AG04450 (cell line): ENCODE results near the gene STOML2. TPM values are rescaled to one million over a fixed set of nuclear protein-coding genes. Genes with fewer than 3 reads are reported as not detected.
A peak's percentile ranks its signal among the peaks of the same experiment; 100 is the strongest.

Experiments
- CTCF ChIA-PET: fragments of 300-600, 350-600 bp; formaldehyde crosslinking; extraction: SDS; loops from one replicate; lab custom pipeline; 2022; ENCODE audit warnings: antibody characterized with exemption, inconsistent platforms; lab: Charles Lee
- POLR2A ChIA-PET: fragments of 350-600 bp; formaldehyde crosslinking; extraction: SDS; loops from one replicate; lab custom pipeline; 2021; ENCODE audit warnings: antibody characterized with exemption, inconsistent platforms; lab: Yijun Ruan, JAX
- DNase-seq: peaks from one replicate; pipeline ENCODE4 v3.0.0-alpha.2; 2011; ENCODE audit warnings: low read depth, low spot score
- H3K27ac ChIP-seq: one replicate; pipeline ENCODE4 v1.5.1; 2012; ENCODE audit warnings: low read depth, low read length, control low read depth
- H3K27me3 ChIP-seq: one replicate; pipeline ENCODE4 v1.6.0; 2012; ENCODE audit warnings: low read length; ENCODE audit not compliant: control insufficient read depth, insufficient read depth
- H3K4me3 ChIP-seq: 2 replicates; pipeline ENCODE4 v1.5.1; 2011; ENCODE audit warnings: mild to moderate bottlenecking, low read depth, low read length, control low read depth
- H3K9me3 ChIP-seq: 2 replicates; pipeline ENCODE4 v1.5.1; 2012; ENCODE audit warnings: low read length; ENCODE audit not compliant: control insufficient read depth, insufficient read depth
- polyA plus RNA-seq: library from polyadenylated mRNA; depleted of rRNA; stranded (reverse); fragments of >200 nt; gene quantifications from 2 replicates; pipeline ENCODE4 v1.2.3, GENCODE V29; 2011
- TF ChIP-seq, protein P1 (sequence below): IDR thresholded peaks from 2 replicates; pipeline ENCODE4 v1.5.1; 2011; ENCODE audit warnings: low read depth, low read length, control low read depth, inconsistent platforms

The STOML2 gene
- polyA plus RNA-seq, 1 experiment = 125 TPM

DNA sequence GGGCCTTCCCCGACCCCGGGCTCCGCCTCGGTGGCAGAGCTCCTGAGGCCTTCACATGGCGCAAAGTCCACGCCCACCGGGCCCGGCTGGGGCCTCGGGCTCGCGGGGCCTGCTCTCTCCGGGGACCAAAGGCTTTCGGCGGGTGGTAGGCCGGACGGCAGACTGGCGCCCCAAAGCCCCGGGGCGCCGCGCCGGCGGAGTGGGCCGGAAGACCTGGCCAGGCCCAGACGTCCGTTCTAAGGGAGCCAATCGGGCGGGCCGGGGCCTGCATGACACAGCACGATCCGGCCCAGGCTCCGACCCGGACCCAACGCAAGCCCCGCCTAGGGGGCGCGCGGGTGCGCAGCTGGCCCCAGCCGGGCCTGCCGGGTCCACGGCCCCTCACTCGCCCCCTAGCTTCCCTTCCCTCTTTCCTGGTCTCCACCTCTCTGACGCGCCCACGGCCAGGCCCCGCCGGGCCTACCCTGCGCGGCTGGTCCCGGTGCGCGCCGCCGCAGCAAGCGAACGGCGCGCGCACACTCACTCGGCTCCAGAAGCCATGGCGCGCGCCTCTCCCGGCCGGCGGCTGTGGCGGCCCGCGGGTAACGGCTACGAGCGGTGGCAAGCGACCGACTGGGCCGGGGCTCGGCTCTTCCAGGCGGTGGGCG lies 31.0 kb downstream of the STOML2 start:
- Histone ChIP-seq H3K4me3 (peak overlapping the region; percentile 90), H3K27me3 (no peaks in the 10 kb centered on the region), H3K27ac (peak overlapping the region; percentile 100), H3K9me3 (no peaks in the 10 kb centered on the region)
- ChIA-PET POLR2A (interaction anchor here (0.6 to 2.6 kb wide), 24 partner anchors 9 to 1130 kb away, joined by 3 to 18 read pairs (median 5); partner anchors contain the start of genes ATOSB, DNAJB5, PIGO and STOML2), CTCF (interaction anchor here (0.6 to 2.6 kb wide), 15 partner anchors 8 to 438 kb away, joined by 3 to 27 read pairs (median 3); partner anchors contain the start of genes ATOSB, DNAJB5 and PIGO)
- peak; percentile 58 for DNase-seq
- TF ChIP-seq, protein P1, sequence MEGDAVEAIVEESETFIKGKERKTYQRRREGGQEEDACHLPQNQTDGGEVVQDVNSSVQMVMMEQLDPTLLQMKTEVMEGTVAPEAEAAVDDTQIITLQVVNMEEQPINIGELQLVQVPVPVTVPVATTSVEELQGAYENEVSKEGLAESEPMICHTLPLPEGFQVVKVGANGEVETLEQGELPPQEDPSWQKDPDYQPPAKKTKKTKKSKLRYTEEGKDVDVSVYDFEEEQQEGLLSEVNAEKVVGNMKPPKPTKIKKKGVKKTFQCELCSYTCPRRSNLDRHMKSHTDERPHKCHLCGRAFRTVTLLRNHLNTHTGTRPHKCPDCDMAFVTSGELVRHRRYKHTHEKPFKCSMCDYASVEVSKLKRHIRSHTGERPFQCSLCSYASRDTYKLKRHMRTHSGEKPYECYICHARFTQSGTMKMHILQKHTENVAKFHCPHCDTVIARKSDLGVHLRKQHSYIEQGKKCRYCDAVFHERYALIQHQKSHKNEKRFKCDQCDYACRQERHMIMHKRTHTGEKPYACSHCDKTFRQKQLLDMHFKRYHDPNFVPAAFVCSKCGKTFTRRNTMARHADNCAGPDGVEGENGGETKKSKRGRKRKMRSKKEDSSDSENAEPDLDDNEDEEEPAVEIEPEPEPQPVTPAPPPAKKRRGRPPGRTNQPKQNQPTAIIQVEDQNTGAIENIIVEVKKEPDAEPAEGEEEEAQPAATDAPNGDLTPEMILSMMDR = peak; percentile 34; the same call in 1 of the 2 replicates

DNA sequence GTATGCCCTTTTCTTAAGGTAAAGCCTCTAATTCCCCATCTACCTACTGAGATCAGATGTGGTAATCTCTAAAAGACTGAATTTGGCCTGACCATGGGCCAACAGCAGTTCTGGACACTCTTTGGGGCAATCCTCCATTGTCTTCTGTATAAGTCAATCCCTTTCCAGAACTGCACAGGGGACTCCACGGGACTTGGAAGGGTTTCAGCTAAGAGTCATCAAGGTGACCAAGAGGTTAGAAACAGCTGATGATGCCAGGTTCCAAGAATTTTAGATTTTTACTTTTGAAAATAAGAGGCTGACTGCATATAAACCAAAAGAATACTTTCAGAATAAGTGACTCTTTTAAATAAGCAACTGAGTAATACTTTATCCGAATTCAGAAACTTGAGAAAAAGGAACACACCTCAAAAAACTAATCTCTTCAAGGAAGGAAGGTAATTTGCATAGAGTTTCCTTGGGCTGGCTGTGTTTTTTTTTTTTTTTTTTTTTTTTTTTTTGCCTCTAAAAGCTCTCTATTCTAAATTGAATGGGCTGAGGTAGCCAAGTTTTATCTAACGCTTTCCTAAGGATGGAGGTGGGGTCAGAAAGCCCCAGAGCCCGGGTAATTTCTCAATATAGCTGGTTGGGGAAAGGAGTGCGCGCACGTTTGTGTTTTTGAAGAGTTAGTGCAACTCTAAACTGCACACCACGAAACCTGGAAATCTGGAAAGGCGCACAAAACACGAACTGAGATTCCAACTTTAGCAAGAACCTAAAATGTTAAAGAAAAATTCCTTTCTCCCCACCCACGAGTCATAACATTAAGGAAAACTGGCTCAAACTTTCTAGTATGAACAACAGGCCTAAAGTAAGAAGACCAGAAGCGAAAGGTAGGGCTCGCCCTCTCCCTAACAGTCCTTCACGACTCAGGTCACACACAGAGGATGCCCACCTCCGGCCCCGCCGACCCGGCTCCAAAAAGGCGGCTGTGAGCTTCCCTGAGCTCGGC lies 31.8 kb downstream of the STOML2 start:
- Histone ChIP-seq H3K4me3 (peak overlapping the region; percentile 90), H3K9me3 (no peaks in the 10 kb centered on the region), H3K27ac (peak overlapping the region; percentile 100), H3K27me3 (no peaks in the 10 kb centered on the region)
- POLR2A ChIA-PET = interaction anchor here (0.6 to 2.6 kb wide), 20 partner anchors 8 to 1131 kb away, joined by 3 to 18 read pairs (median 7); partner anchors contain the start of genes ATOSB, DNAJB5, FANCG and PIGO
- no peak for DNase-seq
- TF ChIP-seq, protein P1 = no peak
- CTCF ChIA-PET = interaction anchor here (0.6 to 2.6 kb wide), 12 partner anchors 10 to 437 kb away, joined by 3 to 27 read pairs (median 4); partner anchors contain the start of genes DNAJB5 and PIGO

DNA sequence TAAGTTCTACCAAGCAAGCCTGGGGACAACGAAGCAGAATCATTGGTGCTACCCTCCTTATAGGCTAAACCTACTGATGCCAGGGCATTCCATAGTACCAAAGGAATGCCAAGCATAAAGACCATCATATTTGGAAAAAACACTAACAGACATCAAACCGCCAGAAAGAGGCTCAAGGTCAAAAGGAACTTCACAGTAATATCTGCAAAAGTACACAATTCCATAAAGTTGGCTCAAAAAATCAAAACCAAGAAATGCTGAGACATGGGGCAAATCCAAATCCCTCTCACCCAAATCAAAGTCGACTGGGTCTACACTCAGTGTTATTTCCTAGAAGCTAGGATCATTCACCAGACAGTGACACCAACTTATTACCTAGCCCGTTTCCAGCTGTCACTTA lies 33.9 kb downstream of the STOML2 start:
- H3K4me3 ChIP-seq = peak overlapping the region; percentile 13; the same call in 1 of the 2 replicates
- H3K27me3 ChIP-seq = no peaks in the 10 kb centered on the region
- TF ChIP-seq, protein P1 = no peak
- CTCF ChIA-PET = interaction anchor here (0.7 to 1.5 kb wide), 4 partner anchors 18 to 412 kb away, joined by 3 to 5 read pairs (median 4); no protein-coding TSS in a partner anchor
- H3K9me3 ChIP-seq = no peaks in the 10 kb centered on the region
- POLR2A ChIA-PET = interaction anchor here (0.6 to 0.7 kb wide), 3 partner anchors 35 to 423 kb away, joined by 3 to 9 read pairs (median 3); no protein-coding TSS in a partner anchor
- DNase-seq = no peak
- no peak overlapping the region for H3K27ac ChIP-seq

DNA sequence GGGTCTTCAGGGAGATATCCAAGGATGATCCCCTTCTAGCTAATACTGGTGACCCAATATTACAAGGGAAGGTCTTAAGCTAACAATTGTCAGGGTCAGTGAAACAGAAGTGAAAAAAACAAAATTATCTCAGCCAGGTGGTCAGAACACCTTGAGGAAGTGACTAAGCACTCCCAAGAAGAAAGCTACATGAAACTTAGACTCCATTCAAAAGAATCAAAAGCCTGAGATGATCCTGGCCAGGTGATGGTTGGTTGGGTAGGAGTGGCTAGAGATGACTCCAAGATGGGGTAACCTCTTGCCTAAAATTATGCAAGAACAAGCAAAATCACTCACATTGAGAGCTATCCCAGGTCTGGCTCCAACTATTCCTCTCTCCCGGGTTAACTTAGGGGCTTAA lies 35.9 kb downstream of the STOML2 start:
- no peak for DNase-seq
- Histone ChIP-seq H3K27ac (no peak overlapping the region), H3K4me3 (no peak overlapping the region), H3K9me3 (no peaks in the 10 kb centered on the region), H3K27me3 (no peaks in the 10 kb centered on the region)
- TF ChIP-seq, protein P1 = no peak
- ChIA-PET POLR2A (no interaction called here), CTCF (interaction anchor here (2.2 to 5.0 kb wide), 2 partner anchors 16 to 82 kb away, joined by 8 to 21 read pairs; no protein-coding TSS in a partner anchor)
